HG02973 (cell line): Measurements from ENCODE around the gene SOX2.

Source experiments
- ATAC-seq: cut with Tn5 transposase; IDR thresholded peaks from one replicate; pipeline ENCODE4 v1.9.1; 2021; ENCODE audit warnings: moderate library complexity; ENCODE audit not compliant: unreplicated experiment

The SOX2 gene

GRCh38 chr3:181711325-181712135 is at the start of gene SOX2:
Gene SOX2, plus strand, starts transcription at chr3:181711925. Its CDS starts 436 bp downstream, at chr3:181712361.
- ATAC-seq: no peak

GRCh38 chr3:181683563-181683962 is 28.2 kb upstream of the SOX2 start:
- ATAC-seq: peak; percentile 59

GRCh38 chr3:181687190-181687589 is 24.5 kb upstream of the SOX2 start:
- no peak for ATAC-seq

- no peak for ATAC-seq
Observed at GRCh38 chr3:181687731-181688130, 24.0 kb upstream of the SOX2 start.

GRCh38 chr3:181689546-181689945 is 22.2 kb upstream of the SOX2 start:
- ATAC-seq: no peak

- ATAC-seq: no peak
Observed at GRCh38 chr3:181690769-181691168, 21.0 kb upstream of the SOX2 start.

- no peak for ATAC-seq
Observed at GRCh38 chr3:181691901-181692300, 19.8 kb upstream of the SOX2 start.

- ATAC-seq: no peak
Observed at GRCh38 chr3:181692311-181693145, 19.2 kb upstream of the SOX2 start.

GRCh38 chr3:181693280-181693679 is 18.4 kb upstream of the SOX2 start:
- ATAC-seq: no peak

GRCh38 chr3:181694805-181695660 is 16.7 kb upstream of the SOX2 start:
- no peak for ATAC-seq

- no peak for ATAC-seq
Observed at GRCh38 chr3:181695661-181696491, 15.8 kb upstream of the SOX2 start.

- no peak for ATAC-seq
Observed at GRCh38 chr3:181696626-181697230, 15.0 kb upstream of the SOX2 start.

GRCh38 chr3:181698263-181698954 is 13.3 kb upstream of the SOX2 start:
- no peak for ATAC-seq

GRCh38 chr3:181699171-181699903 is 12.4 kb upstream of the SOX2 start:
- ATAC-seq: no peak

GRCh38 chr3:181700168-181701087 is 11.3 kb upstream of the SOX2 start:
- ATAC-seq: peak; percentile 62

- ATAC-seq: no peak
Observed at GRCh38 chr3:181701096-181701495, 10.6 kb upstream of the SOX2 start.

GRCh38 chr3:181703601-181704420 is 7.9 kb upstream of the SOX2 start:
- ATAC-seq: no peak
